HEK293T (cell line): ENCODE measurements around the gene ODAD3.
"Not testable (repeated sequence)": the region's sequence is repeated elsewhere in the genome, so short reads cannot be mapped to it uniquely, and the experiment has no call there.

ENCODE experiments used
- CTCF ChIA-PET: fragments of 350-600 bp; formaldehyde crosslinking; extraction: SDS; loops from one replicate; lab custom pipeline; 2021; ENCODE audit warnings: antibody characterized with exemption, inconsistent platforms; lab: Yijun Ruan, JAX
- POLR2A ChIA-PET: fragments of 350-600 bp; formaldehyde crosslinking; extraction: SDS; loops from one replicate; lab custom pipeline; 2020; ENCODE audit warnings: antibody characterized with exemption, inconsistent platforms; lab: Yijun Ruan, JAX
- DNase-seq: peaks from one replicate; pipeline ENCODE4 v3.0.0; 2012; ENCODE audit warnings: mixed read lengths; ENCODE audit errors: extremely low spot score
- ARNT ChIP-seq: fragments of 450-650 bp; IDR thresholded peaks from 2 replicates; pipeline ENCODE4 v1.6.1; 2017; ENCODE audit warnings: mild to moderate bottlenecking
- BHLHE40 ChIP-seq: fragments of 450-650 bp; IDR thresholded peaks from 2 replicates; pipeline ENCODE4 v1.6.1; 2016; ENCODE audit warnings: mild to moderate bottlenecking, moderate library complexity, borderline replicate concordance
- CTBP1 ChIP-seq: fragments of 450-650 bp; IDR thresholded peaks from 2 replicates; pipeline ENCODE4 v1.6.1; 2016; ENCODE audit warnings: borderline replicate concordance
- ELF4 ChIP-seq: fragments of 450-650 bp; IDR thresholded peaks from 2 replicates; pipeline ENCODE4 v1.6.1; 2017; ENCODE audit warnings: antibody characterized with exemption
- FOXA1 ChIP-seq: fragments of 450-650 bp; IDR thresholded peaks from 2 replicates; pipeline ENCODE4 v1.6.1; 2016; ENCODE audit warnings: mild to moderate bottlenecking
- FOXK2 ChIP-seq: fragments of 450-650 bp; IDR thresholded peaks from 2 replicates; pipeline ENCODE4 v1.6.1; 2016; ENCODE audit warnings: mild to moderate bottlenecking
- FOXM1 ChIP-seq: fragments of 450-650 bp; IDR thresholded peaks from 2 replicates; pipeline ENCODE4 v1.6.1; 2017; ENCODE audit warnings: mild to moderate bottlenecking, borderline replicate concordance
- HDGF ChIP-seq: fragments of 450-650 bp; IDR thresholded peaks from 2 replicates; pipeline ENCODE4 v1.6.1; 2017; ENCODE audit warnings: antibody characterized with exemption, borderline replicate concordance
- L3MBTL2 ChIP-seq: fragments of 450-650 bp; conservative IDR thresholded peaks from 2 replicates; pipeline ENCODE4 v1.6.1; 2016; ENCODE audit warnings: mild to moderate bottlenecking
- LEF1 ChIP-seq: fragments of 450-650 bp; IDR thresholded peaks from 2 replicates; pipeline ENCODE4 v1.6.1; 2017; ENCODE audit warnings: mild to moderate bottlenecking, borderline replicate concordance
- NFRKB ChIP-seq: fragments of 450-650 bp; IDR thresholded peaks from 2 replicates; pipeline ENCODE4 v1.6.1; 2016; ENCODE audit warnings: mild to moderate bottlenecking, moderate library complexity
- PKNOX1 ChIP-seq: fragments of 450-650 bp; IDR thresholded peaks from 2 replicates; pipeline ENCODE4 v1.6.1; 2016
- SP1 ChIP-seq: fragments of 450-650 bp; IDR thresholded peaks from 2 replicates; pipeline ENCODE4 v1.6.1; 2017
- SUZ12 ChIP-seq: fragments of 450-650 bp; IDR thresholded peaks from 2 replicates; pipeline ENCODE4 v1.6.1; 2016; ENCODE audit warnings: mild to moderate bottlenecking
- TARDBP ChIP-seq: fragments of 450-650 bp; IDR thresholded peaks from 2 replicates; pipeline ENCODE4 v1.6.1; 2016
- ZNF384 ChIP-seq: fragments of 450-650 bp; IDR thresholded peaks from 2 replicates; pipeline ENCODE4 v1.6.1; 2016

The ODAD3 gene

GRCh38 chr19:11445141-11445540 lies 10.2 kb upstream of the ODAD3 start:
- ChIA-PET CTCF (interaction anchor here (1.4 to 1.5 kb wide), 2 partner anchors 62 to 64 kb away, joined by 5 to 12 read pairs; partner anchors contain the start of gene EPOR), POLR2A (interaction anchor here (0.9 to 1.1 kb wide), 5 partner anchors 61 to 151 kb away, joined by 3 to 4 read pairs (median 3); partner anchors contain the start of genes EPOR and SWSAP1)
- no peak for DNase-seq
- TF ChIP-seq NFRKB (no peak), SUZ12 (no peak), BHLHE40 (no peak), SP1 (no peak), L3MBTL2 (no peak), PKNOX1 (no peak), FOXK2 (no peak), ARNT (no peak)

- POLR2A ChIA-PET: interaction anchor here (0.7 to 1.6 kb wide), 2 partner anchors 9 to 63 kb away, joined by 3 to 5 read pairs; partner anchors contain the start of gene ODAD3
- DNase-seq: no peak
- CTCF ChIA-PET: interaction anchor here (1.7 to 1.8 kb wide), 2 partner anchors 63 to 67 kb away, joined by 5 to 7 read pairs; no protein-coding TSS in a partner anchor
- no peak for TF ChIP-seq SP1
- TF ChIP-seq ARNT: no peak
- TF ChIP-seq ELF4: no peak
- no peak for TF ChIP-seq FOXA1
- TF ChIP-seq TARDBP: no peak
- no peak for TF ChIP-seq ZNF384
- TF ChIP-seq SUZ12: no peak
- no peak for TF ChIP-seq FOXM1
- no peak for TF ChIP-seq L3MBTL2
- TF ChIP-seq PKNOX1: no peak
- no peak for TF ChIP-seq LEF1
- TF ChIP-seq HDGF: no peak
Observed at GRCh38 chr19:11444059-11444458, 9.1 kb upstream of the ODAD3 start.

- ChIA-PET POLR2A (interaction anchor here (1.1 kb wide), 1 partner anchor 57 kb away, joined by 3 read pairs; no protein-coding TSS in a partner anchor), CTCF (no interaction called here)
- TF ChIP-seq NFRKB: no peak
- TF ChIP-seq ZNF384: no peak
- TF ChIP-seq L3MBTL2: no peak
- TF ChIP-seq ELF4: no peak
- no peak for TF ChIP-seq FOXM1
- TF ChIP-seq CTBP1: no peak
- TF ChIP-seq ARNT: no peak
- no peak for TF ChIP-seq TARDBP
- TF ChIP-seq BHLHE40: no peak
- TF ChIP-seq SUZ12: no peak
- no peak for TF ChIP-seq FOXA1
- no peak for TF ChIP-seq SP1
- TF ChIP-seq FOXK2: no peak
- TF ChIP-seq LEF1: no peak
- no peak for TF ChIP-seq PKNOX1
- no peak for TF ChIP-seq HDGF
- no peak for DNase-seq
Observed at GRCh38 chr19:11437955-11438354, 3.0 kb upstream of the ODAD3 start.

GRCh38 chr19:11435833-11436313 lies 952 bp upstream of the ODAD3 start:
- CTCF ChIA-PET: interaction anchor here (0.6 to 1.4 kb wide), 10 partner anchors 10 to 142 kb away, joined by 3 to 8 read pairs (median 3); no protein-coding TSS in a partner anchor
- POLR2A ChIA-PET: interaction anchor here (1.0 to 1.8 kb wide), 5 partner anchors 14 to 62 kb away, joined by 3 to 12 read pairs (median 6); partner anchors contain the start of gene SWSAP1
- TF ChIP-seq TARDBP (no peak), FOXM1 (no peak), NFRKB (no peak)
- DNase-seq: no peak

GRCh38 chr19:11434703-11435056 lies 241 bp downstream of the ODAD3 start:
- CTCF ChIA-PET: interaction anchor here (0.6 to 1.4 kb wide), 7 partner anchors 18 to 893 kb away, joined by 3 to 8 read pairs (median 3); partner anchors contain the start of gene TMEM205
- DNase-seq: no peak
- POLR2A ChIA-PET: interaction anchor here (0.6 to 1.8 kb wide), 9 partner anchors 9 to 60 kb away, joined by 3 to 12 read pairs (median 3); partner anchors contain the start of genes RGL3 and SWSAP1
- no peak for TF ChIP-seq ZNF384

- POLR2A ChIA-PET, DNase-seq: not testable (repeated sequence)
- CTCF ChIA-PET: interaction anchor here (1.2 kb wide), 1 partner anchor 50 kb away, joined by 3 read pairs; no protein-coding TSS in a partner anchor
Observed at GRCh38 chr19:11433526-11433925, 1.4 kb downstream of the ODAD3 start.

- TF ChIP-seq LEF1 (no peak), FOXA1 (no peak), ELF4 (no peak), SP1 (no peak), L3MBTL2 (no peak), NFRKB (no peak), FOXK2 (no peak), HDGF (no peak), PKNOX1 (no peak), FOXM1 (no peak), ARNT (no peak)
- no peak for DNase-seq
- CTCF ChIA-PET: interaction anchor here (0.6 kb wide), 2 partner anchors 28 to 1058 kb away, joined by 3 read pairs; partner anchors contain the start of gene ZNF709
- POLR2A ChIA-PET: no interaction called here
Observed at GRCh38 chr19:11426656-11427055, 8.3 kb downstream of the ODAD3 start.
